WTC11 (cell line): Measurements from ENCODE around the gene SHC3. TPM values are rescaled to one million over a fixed set of nuclear protein-coding genes. Genes with fewer than 3 reads are reported as not detected.

Experiments used
- ATAC-seq: fragments of 200-7000 bp; cut with Tn5 transposase; 2 replicates; pipeline ENCODE4 v1.10.0; 2021; ENCODE audit warnings: mild to moderate bottlenecking, moderate library complexity
- CTCF ChIA-PET: fragments of 300-600 bp; sonication (Branson Sonifier 250); formaldehyde crosslinking; loops from one replicate; lab custom pipeline; 2021; ENCODE audit warnings: antibody characterized with exemption; lab: Charles Lee
- POLR2A ChIA-PET: fragments of 350-600 bp; sonication (Branson Sonifier 250); formaldehyde crosslinking; loops from one replicate; lab custom pipeline; 2021; ENCODE audit warnings: antibody characterized with exemption; lab: Charles Lee
- DNase-seq: peaks from one replicate; pipeline ENCODE4 v3.0.0; 2021; ENCODE audit warnings: low spot score
- H3K27ac Mint-ChIP-seq: 2 replicates; pipeline ENCODE4 v1.8.0; 2021; ENCODE audit warnings: mixed read lengths
- H3K27me3 Mint-ChIP-seq: 2 replicates; pipeline ENCODE4 v1.8.0; 2021; ENCODE audit warnings: low read depth, mild to moderate bottlenecking, moderate library complexity, mixed read lengths
- H3K36me3 Mint-ChIP-seq: 2 replicates; pipeline ENCODE4 v1.8.0; 2021; ENCODE audit warnings: mixed read lengths
- H3K4me1 Mint-ChIP-seq: 2 replicates; pipeline ENCODE4 v1.8.0; 2022; ENCODE audit warnings: mixed read lengths
- H3K4me3 Mint-ChIP-seq: 2 replicates; pipeline ENCODE4 v1.8.0; 2021; ENCODE audit warnings: mild to moderate bottlenecking, moderate library complexity, mixed read lengths
- H3K9me3 Mint-ChIP-seq: 2 replicates; pipeline ENCODE4 v1.8.0; 2021; ENCODE audit warnings: mixed read lengths
- CBFB ChIP-seq: sonication (generic); formaldehyde crosslinking; IDR thresholded peaks from 2 replicates; pipeline ENCODE4 v1.8.1; 2022; ENCODE audit warnings: mild to moderate bottlenecking, low read depth, missing genetic modification reagents
- CREB1 ChIP-seq: sonication (generic); formaldehyde crosslinking; IDR thresholded peaks from 2 replicates; pipeline ENCODE4 v1.8.0; 2023; ENCODE audit warnings: mild to moderate bottlenecking, missing genetic modification reagents
- FOXP4 ChIP-seq: sonication (generic); formaldehyde crosslinking; IDR thresholded peaks from 2 replicates; pipeline ENCODE4 v1.8.0; 2022; ENCODE audit warnings: mild to moderate bottlenecking, missing genetic modification reagents
- IRF1 ChIP-seq: sonication (generic); formaldehyde crosslinking; IDR thresholded peaks from 2 replicates; pipeline ENCODE4 v1.8.0; 2023; ENCODE audit warnings: missing genetic modification reagents
- IRF2 ChIP-seq: sonication (generic); formaldehyde crosslinking; IDR thresholded peaks from 2 replicates; pipeline ENCODE4 v1.8.0; 2022; ENCODE audit warnings: low read depth, missing genetic modification reagents, borderline replicate concordance
- MYBL2 ChIP-seq: sonication (generic); formaldehyde crosslinking; IDR thresholded peaks from 2 replicates; pipeline ENCODE4 v1.8.1; 2023; ENCODE audit warnings: mild to moderate bottlenecking, moderate library complexity, missing genetic modification reagents
- TCF7 ChIP-seq: sonication (generic); formaldehyde crosslinking; IDR thresholded peaks from 2 replicates; pipeline ENCODE4 v1.8.0; 2022; ENCODE audit warnings: mild to moderate bottlenecking, low read depth, missing genetic modification reagents, moderate library complexity
- TEAD1 ChIP-seq: sonication (generic); formaldehyde crosslinking; IDR thresholded peaks from 2 replicates; pipeline ENCODE4 v1.8.0; 2022; ENCODE audit warnings: mild to moderate bottlenecking, missing genetic modification reagents
- ZNF219 ChIP-seq: sonication (generic); formaldehyde crosslinking; IDR thresholded peaks from 2 replicates; pipeline ENCODE4 v1.8.0; 2023; ENCODE audit warnings: missing genetic modification reagents, mild to moderate bottlenecking, borderline replicate concordance
- ZNF232 ChIP-seq: sonication (generic); formaldehyde crosslinking; IDR thresholded peaks from 2 replicates; pipeline ENCODE4 v1.8.0; 2022; ENCODE audit warnings: mild to moderate bottlenecking, missing genetic modification reagents
- ZNF263 ChIP-seq: sonication (generic); formaldehyde crosslinking; IDR thresholded peaks from 2 replicates; pipeline ENCODE4 v1.8.1; 2022; ENCODE audit warnings: low read depth, mild to moderate bottlenecking, moderate library complexity, missing genetic modification reagents
- ZNF281 ChIP-seq: sonication (generic); formaldehyde crosslinking; IDR thresholded peaks from 2 replicates; pipeline ENCODE4 v1.8.0; 2023; ENCODE audit warnings: mild to moderate bottlenecking, missing genetic modification reagents
- ZNF416 ChIP-seq: fragments of 250-450 bp; sonication (Bioruptor Pico); IDR thresholded peaks from 2 replicates; pipeline ENCODE4 v1.9.0; 2021; ENCODE audit warnings: mild to moderate bottlenecking, inconsistent platforms
- ZSCAN18 ChIP-seq: fragments of 250-450 bp; sonication (Bioruptor Pico); IDR thresholded peaks from 2 replicates; pipeline ENCODE4 v2.1.2; 2022; ENCODE audit warnings: mild to moderate bottlenecking, moderate library complexity
- total RNA-seq: library from RNA; stranded (reverse); gene quantifications from 3 replicates; pipeline ENCODE4 v1.2.3, GENCODE V29; 2021
- TF ChIP-seq, protein P1 (sequence below): sonication (generic); formaldehyde crosslinking; IDR thresholded peaks from 2 replicates; pipeline ENCODE4 v1.8.0; 2023; ENCODE audit warnings: missing genetic modification reagents, mild to moderate bottlenecking, borderline replicate concordance
- TF ChIP-seq, protein P2 (sequence below): fragments of 200-600 bp; IDR thresholded peaks from 2 replicates; pipeline ENCODE4 v1.8.0; 2022; ENCODE audit warnings: antibody characterized with exemption
- TF ChIP-seq, protein P3 (sequence below): sonication (generic); formaldehyde crosslinking; IDR thresholded peaks from 2 replicates; pipeline ENCODE4 v1.8.1; 2023; ENCODE audit warnings: mild to moderate bottlenecking, moderate library complexity, missing genetic modification reagents

The SHC3 gene
- total RNA-seq, 1 experiment from 2014 or later, result 4.9 TPM

DNA sequence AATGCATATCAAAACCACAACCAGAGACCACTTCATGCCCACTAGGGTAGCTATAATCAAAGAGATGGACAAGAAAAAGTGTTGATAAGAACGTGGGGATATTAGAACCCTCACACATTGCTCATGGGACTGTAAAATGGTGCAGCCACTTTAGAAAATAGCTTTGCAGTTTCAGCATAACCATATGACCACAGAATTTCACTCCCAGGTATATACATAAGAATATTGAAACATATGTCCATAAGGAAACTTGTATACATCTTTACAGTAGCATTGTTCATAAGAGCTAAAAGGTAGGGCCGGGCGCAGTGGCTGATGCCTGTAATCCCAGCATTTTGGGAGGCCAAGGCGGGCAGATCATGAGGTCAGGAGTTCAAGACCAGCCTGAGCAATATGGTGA lies 131.0 kb downstream of the SHC3 start (continued):
- TF ChIP-seq ZNF281 (CRISPR knock-in tag), result no peak

- ATAC-seq, result no peak
- H3K36me3 Mint-ChIP-seq, result no peaks in the 10 kb centered on the region; the same call in 1 of the 2 replicates
- H3K4me1 Mint-ChIP-seq, result peaks cover 2% of the 10 kb centered on the region; the same call in 1 of the 2 replicates
- ChIA-PET POLR2A (no interaction called here), CTCF (no interaction called here)
- no peak overlapping the region for H3K27ac Mint-ChIP-seq
- H3K27me3 Mint-ChIP-seq, result no peaks in the 10 kb centered on the region
- no peaks in the 10 kb centered on the region for H3K9me3 Mint-ChIP-seq
- TF ChIP-seq ZNF232 (no peak), ZSCAN18 (CRISPR knock-in tag) (no peak), CREB1 (CRISPR knock-in tag) (no peak), ZNF219 (CRISPR knock-in tag) (no peak), CBFB (CRISPR knock-in tag) (no peak), ZNF416 (CRISPR knock-in tag) (no peak), MYBL2 (CRISPR knock-in tag) (no peak), TEAD1 (CRISPR knock-in tag) (no peak), IRF2 (CRISPR knock-in tag) (no peak), ZNF263 (CRISPR knock-in tag) (no peak), TCF7 (CRISPR knock-in tag) (no peak), FOXP4 (CRISPR knock-in tag) (no peak), IRF1 (CRISPR knock-in tag) (no peak)
- TF ChIP-seq, protein P1, sequence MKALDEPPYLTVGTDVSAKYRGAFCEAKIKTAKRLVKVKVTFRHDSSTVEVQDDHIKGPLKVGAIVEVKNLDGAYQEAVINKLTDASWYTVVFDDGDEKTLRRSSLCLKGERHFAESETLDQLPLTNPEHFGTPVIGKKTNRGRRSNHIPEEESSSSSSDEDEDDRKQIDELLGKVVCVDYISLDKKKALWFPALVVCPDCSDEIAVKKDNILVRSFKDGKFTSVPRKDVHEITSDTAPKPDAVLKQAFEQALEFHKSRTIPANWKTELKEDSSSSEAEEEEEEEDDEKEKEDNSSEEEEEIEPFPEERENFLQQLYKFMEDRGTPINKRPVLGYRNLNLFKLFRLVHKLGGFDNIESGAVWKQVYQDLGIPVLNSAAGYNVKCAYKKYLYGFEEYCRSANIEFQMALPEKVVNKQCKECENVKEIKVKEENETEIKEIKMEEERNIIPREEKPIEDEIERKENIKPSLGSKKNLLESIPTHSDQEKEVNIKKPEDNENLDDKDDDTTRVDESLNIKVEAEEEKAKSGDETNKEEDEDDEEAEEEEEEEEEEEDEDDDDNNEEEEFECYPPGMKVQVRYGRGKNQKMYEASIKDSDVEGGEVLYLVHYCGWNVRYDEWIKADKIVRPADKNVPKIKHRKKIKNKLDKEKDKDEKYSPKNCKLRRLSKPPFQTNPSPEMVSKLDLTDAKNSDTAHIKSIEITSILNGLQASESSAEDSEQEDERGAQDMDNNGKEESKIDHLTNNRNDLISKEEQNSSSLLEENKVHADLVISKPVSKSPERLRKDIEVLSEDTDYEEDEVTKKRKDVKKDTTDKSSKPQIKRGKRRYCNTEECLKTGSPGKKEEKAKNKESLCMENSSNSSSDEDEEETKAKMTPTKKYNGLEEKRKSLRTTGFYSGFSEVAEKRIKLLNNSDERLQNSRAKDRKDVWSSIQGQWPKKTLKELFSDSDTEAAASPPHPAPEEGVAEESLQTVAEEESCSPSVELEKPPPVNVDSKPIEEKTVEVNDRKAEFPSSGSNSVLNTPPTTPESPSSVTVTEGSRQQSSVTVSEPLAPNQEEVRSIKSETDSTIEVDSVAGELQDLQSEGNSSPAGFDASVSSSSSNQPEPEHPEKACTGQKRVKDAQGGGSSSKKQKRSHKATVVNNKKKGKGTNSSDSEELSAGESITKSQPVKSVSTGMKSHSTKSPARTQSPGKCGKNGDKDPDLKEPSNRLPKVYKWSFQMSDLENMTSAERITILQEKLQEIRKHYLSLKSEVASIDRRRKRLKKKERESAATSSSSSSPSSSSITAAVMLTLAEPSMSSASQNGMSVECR, result no peak
- TF ChIP-seq, protein P2, sequence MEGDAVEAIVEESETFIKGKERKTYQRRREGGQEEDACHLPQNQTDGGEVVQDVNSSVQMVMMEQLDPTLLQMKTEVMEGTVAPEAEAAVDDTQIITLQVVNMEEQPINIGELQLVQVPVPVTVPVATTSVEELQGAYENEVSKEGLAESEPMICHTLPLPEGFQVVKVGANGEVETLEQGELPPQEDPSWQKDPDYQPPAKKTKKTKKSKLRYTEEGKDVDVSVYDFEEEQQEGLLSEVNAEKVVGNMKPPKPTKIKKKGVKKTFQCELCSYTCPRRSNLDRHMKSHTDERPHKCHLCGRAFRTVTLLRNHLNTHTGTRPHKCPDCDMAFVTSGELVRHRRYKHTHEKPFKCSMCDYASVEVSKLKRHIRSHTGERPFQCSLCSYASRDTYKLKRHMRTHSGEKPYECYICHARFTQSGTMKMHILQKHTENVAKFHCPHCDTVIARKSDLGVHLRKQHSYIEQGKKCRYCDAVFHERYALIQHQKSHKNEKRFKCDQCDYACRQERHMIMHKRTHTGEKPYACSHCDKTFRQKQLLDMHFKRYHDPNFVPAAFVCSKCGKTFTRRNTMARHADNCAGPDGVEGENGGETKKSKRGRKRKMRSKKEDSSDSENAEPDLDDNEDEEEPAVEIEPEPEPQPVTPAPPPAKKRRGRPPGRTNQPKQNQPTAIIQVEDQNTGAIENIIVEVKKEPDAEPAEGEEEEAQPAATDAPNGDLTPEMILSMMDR, result no peak
- TF ChIP-seq, protein P3, sequence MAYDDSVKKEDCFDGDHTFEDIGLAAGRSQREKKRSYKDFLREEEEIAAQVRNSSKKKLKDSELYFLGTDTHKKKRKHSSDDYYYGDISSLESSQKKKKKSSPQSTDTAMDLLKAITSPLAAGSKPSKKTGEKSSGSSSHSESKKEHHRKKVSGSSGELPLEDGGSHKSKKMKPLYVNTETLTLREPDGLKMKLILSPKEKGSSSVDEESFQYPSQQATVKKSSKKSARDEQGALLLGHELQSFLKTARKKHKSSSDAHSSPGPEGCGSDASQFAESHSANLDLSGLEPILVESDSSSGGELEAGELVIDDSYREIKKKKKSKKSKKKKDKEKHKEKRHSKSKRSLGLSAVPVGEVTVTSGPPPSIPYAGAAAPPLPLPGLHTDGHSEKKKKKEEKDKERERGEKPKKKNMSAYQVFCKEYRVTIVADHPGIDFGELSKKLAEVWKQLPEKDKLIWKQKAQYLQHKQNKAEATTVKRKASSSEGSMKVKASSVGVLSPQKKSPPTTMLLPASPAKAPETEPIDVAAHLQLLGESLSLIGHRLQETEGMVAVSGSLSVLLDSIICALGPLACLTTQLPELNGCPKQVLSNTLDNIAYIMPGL (CRISPR knock-in tag), result no peak
- DNase-seq, result no peak
- no peak overlapping the region for H3K4me3 Mint-ChIP-seq
Observed at GRCh38 chr9:89046832-89047231, 131.8 kb downstream of the SHC3 start.
